ENCODE data around the gene LRCOL1. TPM values are rescaled to one million over a fixed set of nuclear protein-coding genes. Genes with fewer than 3 reads are reported as not detected.

Gene LRCOL1
- total RNA-seq, 2 donors from 2014 or later, result not detected

- TF ChIP-seq CTCF (conservative IDR thresholded peaks at IDR 0.05), result no peak
- Mint-ChIP-seq H3K4me3 (peak overlapping the region; percentile 66), H3K27ac (no peak overlapping the region), H3K4me1 (peaks cover 4% of the 10 kb centered on the region), H3K27me3 (ENCODE audit: insufficient read depth) (peaks cover 84% of the 10 kb centered on the region), H3K36me3 (ENCODE audit: low read depth) (no peaks in the 10 kb centered on the region), H3K9me3 (peaks cover 3% of the 10 kb centered on the region)
- H3K4me3 ChIP-seq (ENCODE audit: low read length), result peak overlapping the region; percentile 65
- no peaks in the 10 kb centered on the region for H3K9me3 ChIP-seq (ENCODE audit: control insufficient read depth, low read length)
- H3K36me3 ChIP-seq (ENCODE audit: control insufficient read depth, insufficient read depth, low read length), result no peaks in the 10 kb centered on the region
- H3K9ac ChIP-seq (ENCODE audit: extremely low read depth, low read length, poor library complexity, severe bottlenecking), result no peak overlapping the region
- H3K27me3 ChIP-seq (ENCODE audit: control insufficient read depth, insufficient read depth, low read length, poor library complexity, severe bottlenecking), result peaks cover 77% of the 10 kb centered on the region
- no peak overlapping the region for H3K27ac ChIP-seq (ENCODE audit: low read depth, low read length)
- 7 to 26% methylated on average over 4 to 19 of the region's 58 CpGs for WGBS, 2 experiments (ENCODE audit: insufficient coverage in 1 of 2, insufficient read length in 1 of 2)
- DNase-seq, result peak; percentile 79
- H3K4me1 ChIP-seq (ENCODE audit: control insufficient read depth, insufficient read depth, low read length), result no peaks in the 10 kb centered on the region
Observed at GRCh38 chr12:132597333-132598316, 12.8 kb downstream of the LRCOL1 start.

- Histone ChIP-seq H3K27ac (ENCODE audit: low read depth, low read length) (no peak overlapping the region), H3K4me3 (ENCODE audit: low read length) (no peak overlapping the region), H3K9me3 (ENCODE audit: control insufficient read depth, low read length) (no peaks in the 10 kb centered on the region), H3K27me3 (ENCODE audit: control insufficient read depth, insufficient read depth, low read length, poor library complexity, severe bottlenecking) (peaks cover 76% of the 10 kb centered on the region), H3K9ac (ENCODE audit: extremely low read depth, low read length, poor library complexity, severe bottlenecking) (no peak overlapping the region), H3K4me1 (ENCODE audit: control insufficient read depth, insufficient read depth, low read length) (no peaks in the 10 kb centered on the region), H3K36me3 (ENCODE audit: control insufficient read depth, insufficient read depth, low read length) (no peaks in the 10 kb centered on the region)
- 61 to 69% methylated on average over 12 to 18 of the region's 18 CpGs for WGBS, 2 experiments (ENCODE audit: insufficient coverage in 1 of 2, insufficient read length in 1 of 2)
- peak; percentile 66 for DNase-seq
- H3K4me3 Mint-ChIP-seq, result no peak overlapping the region
- H3K27me3 Mint-ChIP-seq (ENCODE audit: insufficient read depth), result peaks cover 87% of the 10 kb centered on the region
- peaks cover 6% of the 10 kb centered on the region for H3K9me3 Mint-ChIP-seq
- TF ChIP-seq CTCF (conservative IDR thresholded peaks at IDR 0.05), result no peak
- no peaks in the 10 kb centered on the region for H3K36me3 Mint-ChIP-seq (ENCODE audit: low read depth)
- H3K4me1 Mint-ChIP-seq, result peaks cover 4% of the 10 kb centered on the region
- no peak overlapping the region for H3K27ac Mint-ChIP-seq
Observed at GRCh38 chr12:132596016-132596415, 14.4 kb downstream of the LRCOL1 start.

GRCh38 chr12:132595183-132595582 lies 15.2 kb downstream of the LRCOL1 start:
- Histone ChIP-seq H3K4me1 (ENCODE audit: control insufficient read depth, insufficient read depth, low read length) (no peaks in the 10 kb centered on the region), H3K27ac (ENCODE audit: low read depth, low read length) (no peak overlapping the region), H3K4me3 (ENCODE audit: low read length) (no peak overlapping the region), H3K36me3 (ENCODE audit: control insufficient read depth, insufficient read depth, low read length) (no peaks in the 10 kb centered on the region), H3K9me3 (ENCODE audit: control insufficient read depth, low read length) (no peaks in the 10 kb centered on the region), H3K9ac (ENCODE audit: extremely low read depth, low read length, poor library complexity, severe bottlenecking) (no peak overlapping the region), H3K27me3 (ENCODE audit: control insufficient read depth, insufficient read depth, low read length, poor library complexity, severe bottlenecking) (peaks cover 76% of the 10 kb centered on the region)
- no peak for TF ChIP-seq CTCF (conservative IDR thresholded peaks at IDR 0.05)
- H3K27me3 Mint-ChIP-seq (ENCODE audit: insufficient read depth), result peaks cover 87% of the 10 kb centered on the region
- peaks cover 4% of the 10 kb centered on the region for H3K4me1 Mint-ChIP-seq
- DNase-seq, result no peak
- H3K9me3 Mint-ChIP-seq, result peaks cover 6% of the 10 kb centered on the region
- no peak overlapping the region for H3K27ac Mint-ChIP-seq
- no peak overlapping the region for H3K4me3 Mint-ChIP-seq
- 82 to 83% methylated on average over 10 to 11 of the region's 11 CpGs for WGBS, 2 experiments (ENCODE audit: insufficient coverage in 1 of 2, insufficient read length in 1 of 2)
- H3K36me3 Mint-ChIP-seq (ENCODE audit: low read depth), result no peaks in the 10 kb centered on the region

Measured in endodermal cell (in vitro differentiated cells).